HL-60 (cell line): Measurements from ENCODE around the gene CCDC82.

Source experiments
- DNase-seq, 2 experiments: peaks; one replicate each; pipeline ENCODE4 v3.0.0-alpha.2; 2010 to 2020; ENCODE audit warnings: low read depth in 1 of 2, low spot score in 1 of 2
- H3K27ac ChIP-seq: fragments of 250-450 bp; sonication (Bioruptor Pico); replicated peaks from 2 replicates; pipeline ENCODE4 v1.5.1; 2020; ENCODE audit warnings: mild to moderate bottlenecking, moderate library complexity
- H3K27me3 ChIP-seq: fragments of 250-450 bp; sonication (Bioruptor Pico); 2 replicates; pipeline ENCODE4 v1.5.1; 2021; ENCODE audit warnings: mild to moderate bottlenecking, moderate library complexity; ENCODE audit not compliant: insufficient read depth, poor library complexity, severe bottlenecking
- H3K4me3 ChIP-seq: replicated peaks from 2 replicates; pipeline ENCODE4 v1.5.1; 2011; ENCODE audit warnings: mild to moderate bottlenecking, control low read depth, low read length; ENCODE audit not compliant: insufficient read depth
- CTCF ChIP-seq: IDR thresholded peaks from one replicate; pipeline ENCODE4 v1.5.1; 2011; ENCODE audit warnings: low read length, control low read depth, inconsistent platforms; ENCODE audit not compliant: insufficient read depth
- GABPA ChIP-seq: IDR thresholded peaks from 2 replicates; pipeline ENCODE4 v1.6.1; 2012; ENCODE audit warnings: low read depth
- POLR2AphosphoS5 ChIP-seq: IDR thresholded peaks from 2 replicates; pipeline ENCODE4 v1.6.1; 2012; ENCODE audit warnings: low read depth
- REST ChIP-seq: IDR thresholded peaks from 2 replicates; pipeline ENCODE4 v1.6.1; 2012; ENCODE audit warnings: low read depth; ENCODE audit not compliant: insufficient replicate concordance
- SPI1 ChIP-seq: IDR thresholded peaks from 2 replicates; pipeline ENCODE4 v1.6.1; 2012; ENCODE audit warnings: low read depth, mild to moderate bottlenecking, borderline replicate concordance

CCDC82 gene

GRCh38 chr11:96317985-96318384, 71.7 kb downstream of the CCDC82 start:
- Histone ChIP-seq H3K27ac (no peak overlapping the region), H3K27me3 (no peaks in the 10 kb centered on the region), H3K4me3 (no peak overlapping the region)
- TF ChIP-seq GABPA (no peak), SPI1 (no peak), REST (no peak), POLR2AphosphoS5 (no peak), CTCF (no peak)
- DNase-seq, result no peak

GRCh38 chr11:96317571-96317970, 72.1 kb downstream of the CCDC82 start:
- Histone ChIP-seq H3K27me3 (no peaks in the 10 kb centered on the region), H3K4me3 (no peak overlapping the region), H3K27ac (no peak overlapping the region)
- TF ChIP-seq SPI1, result no peak
- TF ChIP-seq POLR2AphosphoS5, result no peak
- TF ChIP-seq GABPA, result no peak
- TF ChIP-seq REST, result no peak
- no peak for TF ChIP-seq CTCF
- DNase-seq, result no peak

GRCh38 chr11:96316869-96317268, 72.8 kb downstream of the CCDC82 start:
- TF ChIP-seq SPI1, result no peak
- TF ChIP-seq POLR2AphosphoS5, result no peak
- TF ChIP-seq GABPA, result no peak
- no peak for TF ChIP-seq CTCF
- no peak for TF ChIP-seq REST
- Histone ChIP-seq H3K27me3 (no peaks in the 10 kb centered on the region), H3K27ac (no peak overlapping the region), H3K4me3 (no peak overlapping the region)
- no peak for DNase-seq
